ENCODE results near the gene SPATA32. TPM values are rescaled to one million over a fixed set of nuclear protein-coding genes. Genes with fewer than 3 reads are reported as not detected.

Gene SPATA32
- total RNA-seq, 1 experiment from 2014 or later = 0.15 TPM

GRCh38 chr17:45258981-45259380 lies 2.9 kb downstream of the SPATA32 start:
- Histone ChIP-seq H3K36me3 (ENCODE audit: control insufficient read depth in 1 of 2, insufficient read depth in 2 of 2, low read length in 2 of 2) (peaks cover 2 to 3% of the 10 kb centered on the region in 2 experiments; a peak in 2 of 4 replicates), H3K4me3 (replicated peaks in 1 of 2; ENCODE audit: low read depth in 1 of 2, low read length in 2 of 2) (no peak overlapping the region), H3K27ac (ENCODE audit: low read depth, low read length) (no peak overlapping the region), H3K9ac (ENCODE audit: low read length) (no peak overlapping the region), H3K79me2 (ENCODE audit: insufficient read depth, low read length) (no peaks in the 10 kb centered on the region), H3K4me1 (ENCODE audit: control insufficient read depth in 1 of 2, insufficient read depth in 2 of 2, low read length in 2 of 2) (peaks cover 0 to 6% of the 10 kb centered on the region in 2 experiments; a peak in 2 of 4 replicates), H3K4me2 (ENCODE audit: low read length) (no peak overlapping the region), H3K9me3 (ENCODE audit: control insufficient read depth in 1 of 2, insufficient read depth in 1 of 2, low read depth in 1 of 2, low read length in 2 of 2) (no peaks in the 10 kb centered on the region), H2AFZ (ENCODE audit: low read depth, low read length, poor library complexity, severe bottlenecking) (no peak overlapping the region), H3K27me3 (ENCODE audit: insufficient read depth, low read length) (no peaks in the 10 kb centered on the region), H3K9me2 (ENCODE audit: insufficient read depth) (no peaks in the 10 kb centered on the region), H4K20me1 (ENCODE audit: insufficient read depth) (no peaks in the 10 kb centered on the region)
- RAD21 ChIA-PET (ENCODE audit: low non-redundant PET in 1 of 2, low total read pairs in 2 of 2, uncharacterized antibody in 2 of 2, unreplicated experiment in 2 of 2) = no interaction called here
- POLR2A ChIA-PET = interaction anchor here (0.9 kb wide), 1 partner anchor 111 kb away, joined by 3 read pairs; the partner anchor contains the start of gene HEXIM1
- no peak for DNase-seq (ENCODE audit: low read depth, low spot score)
- TF ChIP-seq CBX3 (IDR thresholded peaks at IDR 0.05; ENCODE audit: low read depth) (no peak), ELF1 (IDR thresholded peaks at IDR 0.05; ENCODE audit: borderline replicate concordance, low read depth) (no peak), ATF3 (IDR thresholded peaks at IDR 0.05) (no peak), POLR2AphosphoS5 (IDR thresholded peaks at IDR 0.05; ENCODE audit: low read depth, low read length) (no peak), ZFX (IDR thresholded peaks at IDR 0.05) (no peak), POLR2A (IDR thresholded peaks at IDR 0.05; ENCODE audit: borderline replicate concordance, extremely low read depth, insufficient read depth, insufficient read length) (no peak)
- no TSS peak for BruUV-seq (replicated peaks)
- CTCF ChIA-PET = interaction anchor here (1.9 to 2.9 kb wide), 2 partner anchors 12 to 18 kb away, joined by 5 to 11 read pairs; no protein-coding TSS in a partner anchor
- ATAC-seq = no peak
- intact Hi-C loops (cut with micrococcal nuclease) = no loop called here

GRCh38 chr17:45257115-45257514 lies 4.8 kb downstream of the SPATA32 start:
- ATAC-seq = no peak
- H3K4me1 ChIP-seq (ENCODE audit: control insufficient read depth in 1 of 2, insufficient read depth in 2 of 2, low read length in 2 of 2) = peaks cover 0 to 6% of the 10 kb centered on the region in 2 experiments; a peak in 2 of 4 replicates
- ChIA-PET POLR2A (no interaction called here), RAD21 (ENCODE audit: low non-redundant PET in 1 of 2, low total read pairs in 2 of 2, uncharacterized antibody in 2 of 2, unreplicated experiment in 2 of 2) (no interaction called here), CTCF (interaction anchor here (1.0 to 1.7 kb wide), 2 partner anchors 38 to 122 kb away, joined by 3 to 8 read pairs; partner anchors contain the start of gene ACBD4)
- no peak overlapping the region for H3K4me2 ChIP-seq (ENCODE audit: low read length)
- no peaks in the 10 kb centered on the region for H3K79me2 ChIP-seq (ENCODE audit: insufficient read depth, low read length)
- H3K27me3 ChIP-seq (ENCODE audit: insufficient read depth, low read length) = no peaks in the 10 kb centered on the region
- intact Hi-C loops (cut with micrococcal nuclease) = no loop called here
- H3K27ac ChIP-seq (ENCODE audit: low read depth, low read length) = no peak overlapping the region
- H3K9me2 ChIP-seq (ENCODE audit: insufficient read depth) = no peaks in the 10 kb centered on the region
- no peak overlapping the region for H2AFZ ChIP-seq (ENCODE audit: low read depth, low read length, poor library complexity, severe bottlenecking)
- no peaks in the 10 kb centered on the region for H4K20me1 ChIP-seq (ENCODE audit: insufficient read depth)
- BruUV-seq (replicated peaks) = no TSS peak
- H3K4me3 ChIP-seq (replicated peaks in 1 of 2; ENCODE audit: low read depth in 1 of 2, low read length in 2 of 2) = no peak overlapping the region
- no peaks in the 10 kb centered on the region for H3K36me3 ChIP-seq (ENCODE audit: control insufficient read depth in 1 of 2, insufficient read depth in 2 of 2, low read length in 2 of 2)
- H3K9ac ChIP-seq (ENCODE audit: low read length) = no peak overlapping the region
- no peak for DNase-seq (ENCODE audit: low read depth, low spot score)
- TF ChIP-seq JUND (IDR thresholded peaks at IDR 0.05) (no peak), EZH2 (IDR thresholded peaks at IDR 0.05) (no peak), CBX3 (IDR thresholded peaks at IDR 0.05; ENCODE audit: low read depth) (no peak), EZH2phosphoT487 (IDR thresholded peaks at IDR 0.05; ENCODE audit: borderline replicate concordance) (no peak), EGR1 (IDR thresholded peaks at IDR 0.05; ENCODE audit: low read depth) (no peak), ZNF274 (IDR thresholded peaks at IDR 0.05; ENCODE audit: low read depth, low read length) (no peak), POLR2AphosphoS5 (IDR thresholded peaks at IDR 0.05; ENCODE audit: low read depth, low read length) (no peak), RAD21 (IDR thresholded peaks at IDR 0.05; ENCODE audit: low read depth) (no peak), SP1 (IDR thresholded peaks at IDR 0.05; ENCODE audit: low read depth) (no peak), YY1 (IDR thresholded peaks at IDR 0.05; ENCODE audit: extremely low read depth, insufficient replicate concordance, low read depth, low read length) (no peak), REST (IDR thresholded peaks at IDR 0.05; ENCODE audit: low read depth) (no peak), POLR2A (IDR thresholded peaks at IDR 0.05; ENCODE audit: borderline replicate concordance, extremely low read depth, insufficient read depth, insufficient read length) (no peak), SIN3A (IDR thresholded peaks at IDR 0.05; ENCODE audit: low read depth) (no peak)
- H3K9me3 ChIP-seq (ENCODE audit: control insufficient read depth in 1 of 2, insufficient read depth in 1 of 2, low read depth in 1 of 2, low read length in 2 of 2) = no peaks in the 10 kb centered on the region

All from HCT116 (cell line).